Right lobe of liver (tissue), 4 donors: ENCODE results near the gene ACP3.

Experiments
- CTCF ChIP-seq, 4 donors: fragments of 200-600 bp in 3 of 4; fragments of 450-650 bp in 1 of 4; IDR thresholded peaks; one replicate each; pipeline versions ENCODE4 v1.5.1 to v1.8.0; 2016 to 2022; ENCODE audit warnings: antibody characterized with exemption in 4 of 4, mild to moderate bottlenecking in 2 of 4
- POLR2A ChIP-seq: fragments of 450-650 bp; IDR thresholded peaks from one replicate; pipeline ENCODE4 v1.6.1; 2017; ENCODE audit warnings: antibody characterized with exemption, mild to moderate bottlenecking
- donor health status: DM: no; HTN: no; CAD: no.
- donor health status: DM: no; HTN: no; CAD: no.
- donor health status: DM: no; HTN: yes; CAD: no.

DNA sequence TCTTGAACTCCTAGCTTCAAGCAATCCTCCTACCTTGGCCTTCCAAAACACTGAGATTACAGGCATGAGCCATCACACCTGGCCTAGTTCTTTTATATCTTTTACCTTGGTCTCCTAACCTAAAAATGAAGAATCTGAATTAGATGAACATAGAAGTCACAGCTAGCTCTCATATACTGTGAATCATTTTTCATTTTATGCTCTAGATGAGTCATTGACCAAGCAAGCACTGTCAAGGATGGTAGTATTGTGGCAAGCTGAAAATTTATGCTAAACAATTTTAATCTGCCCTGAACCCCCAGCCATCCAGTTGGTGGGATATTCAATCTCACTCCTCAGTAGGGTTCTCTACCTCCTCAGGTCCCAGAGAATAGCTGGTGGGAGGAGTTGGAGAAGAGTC, 51.8 kb downstream of the ACP3 start:
- TF ChIP-seq CTCF (IDR thresholded peaks at IDR 0.05), result no peak
- no peak for TF ChIP-seq POLR2A
